ENCODE results near the gene SCYGR1. TPM values are rescaled to one million over a fixed set of nuclear protein-coding genes. Genes with fewer than 3 reads are reported as not detected.
"Not testable (repeated sequence)": the region's sequence is repeated elsewhere in the genome, so short reads cannot be mapped to it uniquely, and the experiment has no call there.

The SCYGR1 gene
- total RNA-seq, result not detected

DNA sequence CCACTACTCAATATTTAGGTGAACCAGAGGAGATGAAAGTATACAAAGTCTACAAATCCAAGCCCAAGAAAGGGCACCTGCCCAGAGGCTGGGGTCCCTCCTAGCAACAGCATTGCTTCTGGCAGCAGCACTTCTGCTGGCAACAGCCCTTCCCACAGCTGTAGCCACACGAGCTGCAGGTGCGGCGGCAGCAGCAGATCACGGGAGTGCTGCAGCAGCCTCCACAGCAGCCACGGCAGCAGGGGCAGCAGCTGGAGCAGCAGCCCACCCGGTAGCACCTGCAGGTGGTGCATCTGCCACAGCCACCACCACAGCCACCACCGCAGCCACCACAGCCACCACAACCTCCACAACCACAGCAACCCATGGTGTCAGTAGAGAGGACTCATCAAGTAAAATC, at the start of gene SCYGR1:
SCYGR1 (minus strand) TSS at position 367 of the 400 bp plus-strand sequence; CDS start at position 367, 0 bp downstream.
- not testable (repeated sequence) for DNase-seq

GRCh38 chr2:227436436-227437174, 48.9 kb upstream of the SCYGR1 start:
- no peak for DNase-seq

DNA sequence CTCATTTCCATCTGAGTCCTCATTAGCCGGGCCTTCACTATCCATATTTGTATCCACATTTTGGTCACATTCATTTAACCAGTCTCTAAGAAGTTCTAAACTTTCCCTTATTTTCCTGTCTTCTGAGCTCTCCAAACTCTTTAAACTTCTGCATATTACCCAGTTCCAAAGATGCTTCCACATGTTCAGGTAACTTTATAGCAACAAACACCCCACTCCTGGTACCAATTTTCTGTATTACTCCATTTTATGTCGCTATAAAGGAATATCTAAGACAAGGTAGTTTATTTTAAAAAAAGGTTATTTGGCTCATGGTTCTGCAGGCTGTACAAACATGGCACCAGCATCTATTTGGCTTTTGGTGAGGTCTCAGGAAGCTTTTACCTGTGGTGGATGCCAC, 45.4 kb upstream of the SCYGR1 start:
- no peak for DNase-seq

DNA sequence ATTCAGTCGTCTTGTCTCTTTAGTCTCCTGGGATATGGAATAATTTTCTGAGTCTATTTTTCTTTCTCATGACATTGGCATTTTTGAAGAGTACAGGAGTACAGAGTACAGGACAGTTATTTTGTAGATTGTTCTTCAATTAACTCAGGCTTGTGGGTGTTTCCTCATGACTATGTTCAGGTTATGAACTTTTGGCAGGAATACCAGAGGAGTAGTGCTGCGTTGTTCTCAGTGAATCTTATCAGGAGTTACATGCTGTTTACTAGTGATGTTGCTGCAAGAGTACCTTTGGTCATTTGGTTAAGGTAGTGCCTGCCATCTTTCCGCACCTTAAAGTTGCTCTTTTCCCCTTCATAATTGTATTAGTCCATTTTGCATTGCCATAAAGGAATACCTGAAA, 42.9 kb upstream of the SCYGR1 start:
- DNase-seq, result no peak

- no peak for DNase-seq
Observed at GRCh38 chr2:227428731-227429285, 41.1 kb upstream of the SCYGR1 start.

DNA sequence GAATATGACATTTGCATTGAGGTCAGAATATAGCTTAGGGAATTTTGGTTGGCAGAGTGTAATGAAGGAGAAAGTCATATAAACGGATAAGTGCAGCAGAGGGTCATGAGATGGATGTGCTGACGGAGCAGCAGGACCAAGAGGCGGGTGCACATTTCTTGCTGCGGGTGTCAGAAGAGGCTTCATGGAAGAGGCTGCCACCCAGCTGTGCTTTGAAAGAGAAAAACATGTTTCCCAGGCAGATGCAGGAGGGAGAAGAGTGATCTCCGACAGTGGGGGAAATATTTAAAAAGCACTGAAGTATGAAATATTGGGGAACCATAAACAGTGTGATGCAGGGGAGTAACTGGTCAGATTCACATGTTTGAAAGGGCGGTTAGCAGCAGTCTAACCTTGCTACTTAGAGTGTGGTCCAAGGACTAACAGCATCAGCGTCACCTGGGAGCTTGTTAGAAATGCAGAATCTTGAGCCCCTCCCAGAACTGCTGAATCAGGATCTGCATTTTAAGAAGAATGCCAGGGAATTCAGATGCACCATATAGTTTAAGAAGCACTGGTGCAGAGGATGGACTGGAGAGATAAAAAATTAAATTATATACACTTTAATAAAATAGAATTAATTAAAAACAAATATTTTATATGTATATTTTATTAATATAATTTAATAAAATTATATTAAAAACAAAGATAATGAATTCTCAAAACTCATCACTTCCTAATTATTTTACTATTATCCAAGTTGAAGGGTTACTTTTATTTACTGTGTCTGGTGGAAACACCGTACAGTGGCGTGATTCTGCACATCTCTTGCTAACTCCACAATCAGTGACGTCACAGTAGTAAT, 36.1 kb upstream of the SCYGR1 start:
- DNase-seq, result no peak

DNA sequence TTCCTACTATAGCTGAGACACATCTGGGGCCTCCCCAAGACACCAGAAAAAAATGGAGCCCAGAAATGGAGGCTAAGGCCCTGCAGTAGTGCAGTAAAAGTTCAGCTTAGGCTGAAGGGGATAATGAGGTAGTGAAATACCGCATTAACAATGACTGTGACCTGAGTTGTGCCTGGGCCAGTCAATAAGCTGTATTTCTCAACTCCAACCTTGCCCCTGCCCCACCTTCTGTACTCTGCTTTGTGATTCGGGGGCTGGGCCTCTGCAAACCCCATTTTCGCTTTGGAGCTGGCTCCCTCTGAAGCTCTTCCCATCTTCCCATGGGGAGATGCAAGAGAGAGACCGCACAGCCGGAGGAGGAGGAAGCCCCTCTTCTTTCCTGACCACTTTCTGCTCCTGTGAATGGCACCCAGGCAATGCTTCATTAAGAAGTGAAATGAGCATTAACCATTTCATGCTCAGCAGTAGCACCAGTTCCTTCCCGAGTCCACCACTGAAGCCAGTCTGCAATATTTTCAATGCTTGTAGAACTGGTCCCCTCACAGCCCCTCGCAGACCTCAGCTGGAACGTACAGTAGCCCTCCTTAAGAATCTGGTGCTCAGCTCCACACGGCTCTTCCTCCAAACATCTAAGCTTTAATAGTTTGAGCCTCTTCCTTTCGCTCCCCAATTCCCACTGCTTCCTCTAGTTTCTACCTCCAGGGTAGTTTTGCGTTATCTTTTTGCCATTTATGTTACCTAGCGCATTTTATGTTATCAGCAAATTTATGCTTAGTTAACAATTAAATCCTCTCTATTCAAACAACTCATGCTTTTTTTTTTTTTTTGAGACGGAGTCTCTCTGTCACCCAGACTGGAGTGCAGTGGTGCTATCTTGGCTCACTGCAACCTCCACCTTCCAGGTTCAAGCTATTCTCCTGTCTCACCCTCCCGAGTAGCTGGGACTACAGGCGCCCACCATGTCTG, 32.6 kb upstream of the SCYGR1 start:
- DNase-seq, result no peak

GRCh38 chr2:227416701-227417100, 29.0 kb upstream of the SCYGR1 start:
- DNase-seq, result no peak

- DNase-seq, result peak; percentile 65
Observed at GRCh38 chr2:227415538-227416424, 28.0 kb upstream of the SCYGR1 start.

- DNase-seq, result no peak
Observed at GRCh38 chr2:227414846-227415245, 27.1 kb upstream of the SCYGR1 start.

GRCh38 chr2:227413371-227413770, 25.6 kb upstream of the SCYGR1 start:
- no peak for DNase-seq

- DNase-seq, result no peak
Observed at GRCh38 chr2:227412877-227413276, 25.1 kb upstream of the SCYGR1 start.

- DNase-seq, result no peak
Observed at GRCh38 chr2:227411990-227412350, 24.2 kb upstream of the SCYGR1 start.

DNA sequence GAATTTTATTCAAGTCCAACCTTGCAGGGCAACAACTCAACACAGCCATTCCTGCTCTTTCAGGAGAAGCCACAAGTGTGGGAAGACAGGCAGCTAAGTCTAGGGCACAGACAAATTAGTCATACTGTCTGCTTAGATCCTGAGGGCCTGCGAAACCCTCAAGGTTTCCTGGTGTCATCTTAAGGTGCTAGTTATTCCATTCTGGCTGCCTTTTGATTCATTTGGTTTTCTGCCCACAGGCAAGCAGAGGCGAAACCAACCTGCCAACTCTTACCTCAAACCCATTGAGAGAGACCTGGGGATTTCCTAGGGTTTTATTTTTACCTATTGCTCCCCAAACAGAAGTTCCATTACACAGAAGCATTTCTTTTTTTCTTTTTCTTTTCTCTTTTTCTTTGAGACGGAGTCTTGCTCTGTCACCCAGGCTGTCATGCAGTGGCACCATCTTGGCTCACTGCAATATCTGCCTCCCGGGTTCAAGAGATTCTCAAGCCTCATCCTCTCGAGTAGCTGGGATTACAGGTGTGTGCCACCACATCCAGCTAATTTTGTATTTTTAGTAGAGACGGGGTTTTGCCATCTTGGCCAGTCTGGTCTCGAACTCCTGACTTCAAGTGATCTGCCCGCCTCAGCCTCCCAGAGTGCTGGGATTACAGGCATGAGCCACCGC, 23.7 kb upstream of the SCYGR1 start:
- DNase-seq, result no peak

- no peak for DNase-seq
Observed at GRCh38 chr2:227410191-227410590, 22.4 kb upstream of the SCYGR1 start.

GRCh38 chr2:227407591-227408151, 19.9 kb upstream of the SCYGR1 start:
- DNase-seq, result peak; percentile 37

DNA sequence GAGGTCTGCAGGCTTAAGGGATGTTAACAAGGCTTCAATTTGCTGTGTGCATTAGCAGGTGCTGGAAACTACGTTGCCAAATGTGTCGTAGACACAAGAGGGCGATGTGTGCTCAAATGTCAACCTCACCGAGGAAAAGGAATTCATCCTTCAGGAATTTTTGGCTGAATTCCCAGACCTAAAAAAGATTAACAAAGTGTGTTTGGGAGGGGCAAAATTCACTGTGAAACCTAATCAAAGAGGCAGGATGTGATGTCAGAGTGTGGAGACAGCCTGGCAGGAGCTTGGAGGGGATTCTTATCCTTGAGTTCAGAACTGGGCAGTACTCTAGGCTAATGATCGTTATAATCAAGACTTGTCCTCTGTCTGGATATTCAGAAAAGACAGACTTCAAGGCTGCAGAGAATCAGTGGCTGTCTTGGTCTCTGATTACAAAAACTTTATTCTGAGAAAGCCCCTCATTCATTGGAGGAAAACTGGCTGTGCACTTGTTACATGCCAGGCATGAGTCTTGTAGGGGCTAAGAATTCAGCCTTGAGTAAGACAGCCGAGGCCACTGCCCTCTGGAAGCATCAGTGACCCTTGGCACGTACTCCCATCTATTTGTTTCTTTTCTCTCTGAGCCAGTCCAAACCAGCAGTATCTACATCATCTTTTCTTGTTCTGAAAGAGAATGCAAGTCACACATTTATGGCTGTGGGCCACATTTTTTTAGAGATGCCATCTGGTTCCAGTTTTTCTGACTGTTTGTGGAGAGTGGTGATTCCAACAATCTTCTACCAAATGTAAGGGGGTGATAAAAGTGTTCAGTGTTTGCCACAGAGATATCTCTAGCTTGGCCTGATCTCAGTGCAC, 18.7 kb upstream of the SCYGR1 start:
- peak; percentile 97 for DNase-seq

- DNase-seq, result no peak
Observed at GRCh38 chr2:227404585-227405271, 17.0 kb upstream of the SCYGR1 start.
